Ovary (tissue), 9 donors: ENCODE results near the gene AUTS2. TPM values are rescaled to one million over a fixed set of nuclear protein-coding genes. Genes with fewer than 3 reads are reported as not detected.

Experiments used
- DNase-seq, 5 donors: peaks; one replicate each; pipeline ENCODE4 v3.0.0-alpha.2; 2019 to 2020
- H3K27ac ChIP-seq, 2 donors: fragments of 200-600 bp; one replicate each; pipeline versions ENCODE4 v1.5.1 to v1.8.0; 2019 to 2022
- H3K27me3 ChIP-seq: fragments of 200-600 bp; one replicate; pipeline ENCODE4 v1.8.0; 2022
- H3K36me3 ChIP-seq: fragments of 200-600 bp; sonication (generic); one replicate; pipeline ENCODE4 v1.5.1; 2019
- H3K4me1 ChIP-seq: one replicate; pipeline ENCODE4 v1.8.1; 2013; ENCODE audit warnings: mild to moderate bottlenecking, moderate library complexity; ENCODE audit not compliant: insufficient read depth
- H3K4me3 ChIP-seq: fragments of 200-600 bp; sonication (generic); one replicate; pipeline ENCODE4 v1.5.1; 2017
- H3K9me3 ChIP-seq, 2 donors: fragments of 200-600 bp in 1 of 2; sonication (generic) in 1 of 2; one replicate each; pipeline versions ENCODE4 v1.5.1 to v1.8.1; 2013 to 2019; ENCODE audit warnings: mild to moderate bottlenecking in 1 of 2, moderate library complexity in 1 of 2
- CTCF ChIP-seq, 3 donors: fragments of 450-650 bp in 2 of 3; fragments of 200-600 bp in 1 of 3; IDR thresholded peaks; one replicate each; pipeline versions ENCODE4 v1.5.1 to v1.8.0; 2016 to 2022; ENCODE audit warnings: antibody characterized with exemption in 3 of 3, mild to moderate bottlenecking in 1 of 3
- EP300 ChIP-seq: sonication (generic); formaldehyde crosslinking; IDR thresholded peaks from one replicate; pipeline ENCODE4 v1.6.1; 2017; ENCODE audit warnings: antibody characterized with exemption
- POLR2A ChIP-seq: fragments of 450-650 bp; IDR thresholded peaks from one replicate; pipeline ENCODE4 v1.6.1; 2017; ENCODE audit warnings: antibody characterized with exemption, mild to moderate bottlenecking, moderate library complexity
- WGBS, 3 donors: extraction: QIAGEN DNeasy Blood & Tissue Kit in 1 of 3; methylation state at CpG; one replicate each; pipeline versions ENCODE4 v1.1.5 to v1.1.7; 2013 to 2017; 5-methylcytosine and 5-hydroxymethylcytosine counted together
- intact Hi-C, 4 donors: fragments of 100-400 bp; cut with DNase I; formaldehyde crosslinking; loops; one replicate each; pipeline versions ENCODE4 v1.11.0 to v1.15.1; 2022 to 2023
- polyA plus RNA-seq, 2 donors: library from polyadenylated mRNA; stranded (reverse); fragments of 200-250 nt in 1 of 2; fragments of 350-450 nt in 1 of 2; fragmentation: Illumina TruSeq in 1 of 2; extraction: RNeasy Lipid Tissue Mini Kit (QIAGEN cat#74804) in 1 of 2; gene quantifications; one replicate each; pipeline ENCODE4 v1.2.3, GENCODE V29; 2013 to 2014
- total RNA-seq, 7 donors: library from RNA; depleted of rRNA in 2 of 7; stranded (reverse); fragments of >200 nt in 2 of 7; fragmentation: NEBNext Ultra II Directional in 3 of 7; extraction: Animal tissue kit (Norgen Biotek cat#: 25700) in 3 of 7; gene quantifications; one replicate each; pipeline versions ENCODE4 v1.1.0 to v1.2.4, GENCODE V29; 2016 to 2023
- donor health status: DM: no; HTN: no; CAD: no; lungs with moderate emphysema.
- donor health status: DM: no; HTN: no; CAD: no.
- donor health status: Bipolar disorder and iron deficiency.
- donor health status: DM: yes; HTN: yes; CAD: no.
- donor health status: DM: no; HTN: no; CAD: no.
- donor health status: DM: yes; HTN: yes; CAD: no.

The AUTS2 gene
- total and polyA plus RNA-seq, 9 donors, result 18.3 to 60.9 (median 44.9) TPM

- no peaks in the 10 kb centered on the region for H3K36me3 ChIP-seq
- intact Hi-C loops, result no loop called here
- H3K27me3 ChIP-seq, result no peaks in the 10 kb centered on the region
- 91 to 94% (median 92%) methylated on average over 8 of the region's 8 CpGs for WGBS, 3 donors
- no peaks in the 10 kb centered on the region for H3K4me1 ChIP-seq
- DNase-seq, result no peak
- no peak overlapping the region for H3K27ac ChIP-seq
- H3K4me3 ChIP-seq, result no peak overlapping the region
- TF ChIP-seq EP300 (no peak), CTCF (IDR thresholded peaks at IDR 0.05) (no peak), POLR2A (no peak)
- no peaks in the 10 kb centered on the region for H3K9me3 ChIP-seq
Measured at GRCh38 chr7:69906283-69906995, 308.2 kb downstream of the AUTS2 start.

GRCh38 chr7:69907720-69908119 is 309.4 kb downstream of the AUTS2 start:
- no peak overlapping the region for H3K4me3 ChIP-seq
- no peaks in the 10 kb centered on the region for H3K9me3 ChIP-seq
- H3K4me1 ChIP-seq, result no peaks in the 10 kb centered on the region
- intact Hi-C loops, result no loop called here
- H3K27ac ChIP-seq, result no peak overlapping the region
- TF ChIP-seq CTCF (IDR thresholded peaks at IDR 0.05) (no peak), EP300 (no peak), POLR2A (no peak)
- no peaks in the 10 kb centered on the region for H3K27me3 ChIP-seq
- no peaks in the 10 kb centered on the region for H3K36me3 ChIP-seq
- no peak for DNase-seq

GRCh38 chr7:69908454-69908853 is 310.2 kb downstream of the AUTS2 start:
- no peak for DNase-seq
- TF ChIP-seq CTCF (IDR thresholded peaks at IDR 0.05) (no peak), EP300 (no peak), POLR2A (no peak)
- 89 to 100% (median 98%) methylated on average over 1 of the region's 1 CpG for WGBS, 3 donors
- H3K4me1 ChIP-seq, result no peaks in the 10 kb centered on the region
- no peaks in the 10 kb centered on the region for H3K36me3 ChIP-seq
- H3K9me3 ChIP-seq, result no peaks in the 10 kb centered on the region
- H3K4me3 ChIP-seq, result no peak overlapping the region
- H3K27ac ChIP-seq, result no peak overlapping the region
- H3K27me3 ChIP-seq, result no peaks in the 10 kb centered on the region
- intact Hi-C loops, result no loop called here

- 96 to 97% (median 97%) methylated on average over 3 of the region's 3 CpGs for whole genome bisulfite sequencing, 3 donors
- H3K4me3 ChIP-seq, result no peak overlapping the region
- intact Hi-C loops, result no loop called here
- no peak for DNase-seq
- no peaks in the 10 kb centered on the region for H3K36me3 ChIP-seq
- no peaks in the 10 kb centered on the region for H3K27me3 ChIP-seq
- no peak overlapping the region for H3K27ac ChIP-seq
- TF ChIP-seq EP300 (no peak), POLR2A (no peak), CTCF (IDR thresholded peaks at IDR 0.05) (no peak)
- no peaks in the 10 kb centered on the region for H3K4me1 ChIP-seq
- no peaks in the 10 kb centered on the region for H3K9me3 ChIP-seq
Measured at GRCh38 chr7:69910150-69910549, 311.9 kb downstream of the AUTS2 start.
